CD4-positive, alpha-beta T cell (primary cell): ENCODE measurements around the gene TRMT44. TPM values are rescaled to one million over a fixed set of nuclear protein-coding genes. Genes with fewer than 3 reads are reported as not detected.

Experiments used
- ATAC-seq: fragments of 200-7000 bp; cut with Tn5 transposase; one replicate; pipeline ENCODE4 v1.10.0; 2022; ENCODE audit warnings: mild to moderate bottlenecking; ENCODE audit not compliant: poor library complexity
- CTCF ChIA-PET: fragments of 350-600 bp; sonication (Branson Sonifier 250); formaldehyde crosslinking; loops from one replicate; lab custom pipeline; 2021; ENCODE audit warnings: antibody characterized with exemption, inconsistent platforms; lab: Charles Lee
- POLR2A ChIA-PET: fragments of 350-600 bp; sonication (Branson Sonifier 250); formaldehyde crosslinking; loops from one replicate; lab custom pipeline; 2021; ENCODE audit warnings: antibody characterized with exemption, inconsistent platforms; lab: Charles Lee
- DNase-seq, 14 experiments: peaks; one replicate each; pipeline ENCODE4 v3.0.0-alpha.2; 2013 to 2020; ENCODE audit warnings: mixed read lengths in 2 of 14
- H3K27ac ChIP-seq, 2 donors: one replicate each; pipeline versions ENCODE4 v1.5.1 to v1.7.0; 2013; ENCODE audit warnings: low read length in 2 of 2, low read depth in 1 of 2, mild to moderate bottlenecking in 1 of 2
- H3K27me3 ChIP-seq, 2 experiments: 1 replicate in 1 of 2; 2 replicates in 1 of 2; pipeline versions ENCODE4 v1.6.1 to v1.7.0; 2013; ENCODE audit warnings: low read length in 2 of 2, control low read depth in 1 of 2, mild to moderate bottlenecking in 1 of 2, moderate library complexity in 1 of 2; ENCODE audit not compliant: insufficient read depth in 2 of 2, control insufficient read depth in 1 of 2
- H3K36me3 ChIP-seq: one replicate; pipeline ENCODE4 v1.6.1; 2013; ENCODE audit warnings: low read length, control low read depth; ENCODE audit not compliant: insufficient read depth
- H3K4me1 ChIP-seq: one replicate; pipeline ENCODE4 v1.6.1; 2013; ENCODE audit warnings: low read length, control low read depth; ENCODE audit not compliant: insufficient read depth
- H3K4me3 ChIP-seq: one replicate; pipeline ENCODE4 v1.5.1; 2013; ENCODE audit warnings: mild to moderate bottlenecking, low read length, moderate library complexity
- H3K9me3 ChIP-seq, 2 experiments: 1 replicate in 1 of 2; 2 replicates in 1 of 2; pipeline versions ENCODE4 v1.6.1 to v1.7.0; 2013; ENCODE audit warnings: low read length in 2 of 2, mild to moderate bottlenecking in 2 of 2, control low read depth in 1 of 2, moderate library complexity in 1 of 2; ENCODE audit not compliant: control insufficient read depth in 1 of 2, insufficient read depth in 1 of 2
- H3K27ac Mint-ChIP-seq: one replicate; pipeline ENCODE4 v1.8.0; 2020; ENCODE audit warnings: mixed read lengths
- H3K27me3 Mint-ChIP-seq: one replicate; pipeline ENCODE4 v1.8.0; 2021; ENCODE audit warnings: mixed read lengths
- H3K36me3 Mint-ChIP-seq: one replicate; pipeline ENCODE4 v1.8.0; 2021; ENCODE audit warnings: low read depth, mixed read lengths
- H3K4me1 Mint-ChIP-seq: one replicate; pipeline ENCODE4 v1.8.0; 2021; ENCODE audit warnings: low read depth, mixed read lengths
- H3K4me3 Mint-ChIP-seq: one replicate; pipeline ENCODE4 v1.8.0; 2020; ENCODE audit warnings: mild to moderate bottlenecking, mixed read lengths
- H3K9me3 Mint-ChIP-seq: one replicate; pipeline ENCODE4 v1.8.0; 2020; ENCODE audit warnings: mixed read lengths
- intact Hi-C, 2 experiments: fragments of 100-400 bp; cut with DNase I in 1 of 2; cut with micrococcal nuclease in 1 of 2; formaldehyde crosslinking; loops; one replicate each; pipeline versions ENCODE4 v1.15.1 to v1.9.0; 2023 to 2025; cut with DNase I, micrococcal nuclease
- total RNA-seq, 174 experiments: library from RNA in 2 of 174; stranded (reverse) in 2 of 174; gene quantifications; one replicate each; pipeline ENCODE4 v1.2.3 and lab custom pipeline; 2021 to 2026
- TF ChIP-seq, protein P1 (sequence below): fragments of 200-600 bp; IDR thresholded peaks from one replicate; pipeline ENCODE4 v1.8.0; 2022; ENCODE audit warnings: antibody characterized with exemption, mild to moderate bottlenecking

TRMT44 gene
- total RNA-seq, 2 experiments from 2014 or later, result 25.6 to 29.2 TPM

DNA sequence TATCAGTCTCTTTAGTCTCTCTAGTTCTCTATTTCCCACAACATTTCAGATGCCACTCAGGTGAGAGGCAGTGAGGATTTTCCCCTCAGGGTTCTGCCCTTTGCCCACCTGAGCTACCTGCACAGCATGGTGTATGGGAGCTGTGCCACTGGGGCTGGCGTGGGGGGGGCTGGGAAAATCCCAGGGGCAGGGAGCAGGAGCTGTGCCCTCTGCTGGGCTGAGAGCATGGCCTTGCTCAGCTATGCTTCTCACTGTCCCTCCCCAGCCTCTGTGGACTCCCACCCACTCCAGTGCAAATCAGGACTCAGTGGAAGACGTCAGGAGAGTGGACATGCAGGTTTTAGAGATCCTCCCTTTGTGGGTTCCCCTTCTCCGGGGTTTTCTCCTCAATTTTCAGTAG, 57.2 kb downstream of the TRMT44 start:
- H3K4me1 ChIP-seq, result no peaks in the 10 kb centered on the region
- DNase-seq (no peak), ATAC-seq (no peak)
- ChIA-PET CTCF (no interaction called here), POLR2A (no interaction called here)
- H3K27ac ChIP-seq, result no peak overlapping the region
- Mint-ChIP-seq H3K27ac (no peak overlapping the region), H3K4me1 (no peaks in the 10 kb centered on the region), H3K4me3 (no peak overlapping the region), H3K27me3 (no peaks in the 10 kb centered on the region), H3K36me3 (peaks cover 6% of the 10 kb centered on the region), H3K9me3 (peaks cover 5% of the 10 kb centered on the region)
- intact Hi-C loops, result no loop called here
- TF ChIP-seq, protein P1, sequence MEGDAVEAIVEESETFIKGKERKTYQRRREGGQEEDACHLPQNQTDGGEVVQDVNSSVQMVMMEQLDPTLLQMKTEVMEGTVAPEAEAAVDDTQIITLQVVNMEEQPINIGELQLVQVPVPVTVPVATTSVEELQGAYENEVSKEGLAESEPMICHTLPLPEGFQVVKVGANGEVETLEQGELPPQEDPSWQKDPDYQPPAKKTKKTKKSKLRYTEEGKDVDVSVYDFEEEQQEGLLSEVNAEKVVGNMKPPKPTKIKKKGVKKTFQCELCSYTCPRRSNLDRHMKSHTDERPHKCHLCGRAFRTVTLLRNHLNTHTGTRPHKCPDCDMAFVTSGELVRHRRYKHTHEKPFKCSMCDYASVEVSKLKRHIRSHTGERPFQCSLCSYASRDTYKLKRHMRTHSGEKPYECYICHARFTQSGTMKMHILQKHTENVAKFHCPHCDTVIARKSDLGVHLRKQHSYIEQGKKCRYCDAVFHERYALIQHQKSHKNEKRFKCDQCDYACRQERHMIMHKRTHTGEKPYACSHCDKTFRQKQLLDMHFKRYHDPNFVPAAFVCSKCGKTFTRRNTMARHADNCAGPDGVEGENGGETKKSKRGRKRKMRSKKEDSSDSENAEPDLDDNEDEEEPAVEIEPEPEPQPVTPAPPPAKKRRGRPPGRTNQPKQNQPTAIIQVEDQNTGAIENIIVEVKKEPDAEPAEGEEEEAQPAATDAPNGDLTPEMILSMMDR, result no peak
- no peaks in the 10 kb centered on the region for H3K36me3 ChIP-seq
- no peak overlapping the region for H3K4me3 ChIP-seq
- H3K27me3 ChIP-seq, result no peaks in the 10 kb centered on the region
- peaks cover 9 to 40% of the 10 kb centered on the region in 2 experiments for H3K9me3 ChIP-seq

DNA sequence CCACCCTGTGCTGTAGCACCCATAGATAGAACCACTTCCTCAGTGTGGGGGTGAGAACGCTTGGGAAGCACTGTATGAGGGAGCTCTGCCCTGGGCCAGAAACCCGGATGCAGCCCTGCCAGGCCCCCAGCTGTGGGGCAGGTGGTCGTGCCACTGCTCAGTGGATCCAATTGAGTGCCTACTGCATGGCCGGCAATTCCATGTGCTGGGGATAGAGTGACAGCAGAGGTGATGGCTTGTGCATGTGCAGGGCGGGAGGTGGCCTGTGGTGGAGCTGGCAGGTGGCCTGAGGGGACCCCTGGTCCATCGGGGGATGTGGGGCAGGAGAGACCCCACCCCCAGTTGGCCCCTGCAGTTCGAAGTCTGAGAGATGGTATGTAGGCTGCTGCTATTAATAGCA, 60.4 kb downstream of the TRMT44 start:
- no peak overlapping the region for H3K4me3 Mint-ChIP-seq
- H3K4me3 ChIP-seq, result no peak overlapping the region
- no peaks in the 10 kb centered on the region for H3K27me3 Mint-ChIP-seq
- no peaks in the 10 kb centered on the region for H3K4me1 ChIP-seq
- DNase-seq, result no peak
- ATAC-seq, result no peak
- H3K36me3 Mint-ChIP-seq, result no peaks in the 10 kb centered on the region
- H3K27ac Mint-ChIP-seq, result no peak overlapping the region
- peaks cover 9 to 35% of the 10 kb centered on the region in 2 experiments for H3K9me3 ChIP-seq
- H3K27me3 ChIP-seq, result no peaks in the 10 kb centered on the region
- POLR2A ChIA-PET, result no interaction called here
- CTCF ChIA-PET, result no interaction called here
- intact Hi-C loops, result no loop called here
- no peaks in the 10 kb centered on the region for H3K36me3 ChIP-seq
- TF ChIP-seq, protein P1, result no peak
- H3K9me3 Mint-ChIP-seq, result peaks cover 5% of the 10 kb centered on the region
- no peaks in the 10 kb centered on the region for H3K4me1 Mint-ChIP-seq
- H3K27ac ChIP-seq, result no peak overlapping the region

DNA sequence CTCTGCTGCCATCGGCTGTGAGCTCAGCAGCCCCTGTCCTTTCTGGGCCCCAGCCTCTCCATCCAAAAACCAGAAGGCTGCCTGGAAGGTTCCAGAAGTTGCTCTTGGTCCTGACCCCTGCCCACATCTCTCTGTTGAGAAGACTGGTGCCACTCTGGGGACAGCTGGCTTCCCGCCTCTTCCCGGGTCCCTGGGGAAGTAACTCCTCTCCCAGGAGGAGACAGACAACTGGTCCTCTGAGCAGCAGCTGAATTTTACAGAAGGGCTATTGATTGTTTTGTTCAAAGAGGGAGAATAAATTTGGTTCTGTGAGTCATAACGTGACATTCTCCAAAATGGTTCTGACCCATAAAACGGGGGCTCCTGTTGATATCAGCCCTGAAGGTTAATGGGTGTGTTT, 61.2 kb downstream of the TRMT44 start:
- POLR2A ChIA-PET, result no interaction called here
- H3K27me3 Mint-ChIP-seq, result no peaks in the 10 kb centered on the region
- Histone ChIP-seq H3K36me3 (no peaks in the 10 kb centered on the region), H3K27ac (no peak overlapping the region), H3K4me3 (no peak overlapping the region), H3K27me3 (no peaks in the 10 kb centered on the region), H3K9me3 (peaks cover 9 to 29% of the 10 kb centered on the region in 2 experiments), H3K4me1 (no peaks in the 10 kb centered on the region)
- no peaks in the 10 kb centered on the region for H3K36me3 Mint-ChIP-seq
- peaks cover 5% of the 10 kb centered on the region for H3K9me3 Mint-ChIP-seq
- intact Hi-C loops, result no loop called here
- H3K4me3 Mint-ChIP-seq, result no peak overlapping the region
- CTCF ChIA-PET, result no interaction called here
- DNase-seq (no peak), ATAC-seq (no peak)
- TF ChIP-seq, protein P1, result no peak
- no peaks in the 10 kb centered on the region for H3K4me1 Mint-ChIP-seq
- no peak overlapping the region for H3K27ac Mint-ChIP-seq
